GM23248 (cell line): ENCODE measurements around the gene GUCY2F. TPM values are rescaled to one million over a fixed set of nuclear protein-coding genes. Genes with fewer than 3 reads are reported as not detected.

Source experiments
- DNase-seq: peaks from one replicate; pipeline ENCODE4 v3.0.0-alpha.2; 2015
- H2AFZ ChIP-seq: fragments of 200-600 bp; sonication (generic); 2 replicates; pipeline ENCODE4 v1.6.1; 2016; ENCODE audit warnings: antibody characterized with exemption
- H3F3A ChIP-seq: fragments of 200-600 bp; sonication (generic); 2 replicates; pipeline ENCODE4 v1.6.1; 2016; ENCODE audit warnings: mild to moderate bottlenecking, antibody characterized with exemption, mixed run types; ENCODE audit not compliant: insufficient read depth
- H3K27ac ChIP-seq: fragments of 200-600 bp; sonication (generic); 2 replicates; pipeline ENCODE4 v1.5.1; 2016; ENCODE audit warnings: mild to moderate bottlenecking
- H3K27me3 ChIP-seq: fragments of 200-600 bp; sonication (generic); replicated peaks from 2 replicates; pipeline ENCODE4 v1.6.1; 2016; ENCODE audit warnings: mild to moderate bottlenecking; ENCODE audit not compliant: insufficient read depth
- H3K36me3 ChIP-seq: fragments of 200-600 bp; sonication (generic); 2 replicates; pipeline ENCODE4 v1.6.1; 2016; ENCODE audit warnings: low read depth, mild to moderate bottlenecking
- H3K4me1 ChIP-seq: fragments of 200-600 bp; sonication (generic); 2 replicates; pipeline ENCODE4 v1.6.1; 2016; ENCODE audit warnings: mild to moderate bottlenecking; ENCODE audit not compliant: insufficient read depth
- H3K4me2 ChIP-seq: fragments of 200-600 bp; sonication (generic); one replicate; pipeline ENCODE4 v1.6.1; 2016; ENCODE audit warnings: mild to moderate bottlenecking; ENCODE audit not compliant: unreplicated experiment
- H3K4me3 ChIP-seq: fragments of 200-600 bp; sonication (generic); 2 replicates; pipeline ENCODE4 v1.5.1; 2016; ENCODE audit warnings: mild to moderate bottlenecking
- H3K79me2 ChIP-seq: fragments of 200-600 bp; sonication (generic); 2 replicates; pipeline ENCODE4 v1.6.1; 2016; ENCODE audit warnings: mild to moderate bottlenecking; ENCODE audit not compliant: insufficient read depth
- H3K9ac ChIP-seq: fragments of 200-600 bp; sonication (generic); 2 replicates; pipeline ENCODE4 v1.6.1; 2016; ENCODE audit warnings: mild to moderate bottlenecking
- H3K9me2 ChIP-seq: fragments of 200-600 bp; sonication (generic); 2 replicates; pipeline ENCODE4 v1.6.1; 2016; ENCODE audit warnings: mixed run types, mild to moderate bottlenecking, moderate library complexity; ENCODE audit not compliant: insufficient read depth
- H3K9me3 ChIP-seq: fragments of 200-600 bp; sonication (generic); one replicate; pipeline ENCODE4 v1.6.1; 2017; ENCODE audit warnings: low read depth
- H4K20me1 ChIP-seq: fragments of 200-600 bp; sonication (generic); 2 replicates; pipeline ENCODE4 v1.6.0; 2016; ENCODE audit not compliant: insufficient read depth
- EZH2 ChIP-seq: fragments of 200-600 bp; sonication (generic); IDR thresholded peaks from 2 replicates; pipeline ENCODE4 v1.6.1; 2018; ENCODE audit warnings: antibody characterized with exemption, mild to moderate bottlenecking; ENCODE audit not compliant: insufficient read depth, poor library complexity, severe bottlenecking
- EZH2phosphoT487 ChIP-seq: fragments of 200-600 bp; sonication (generic); IDR thresholded peaks from 2 replicates; pipeline ENCODE4 v1.6.1; 2018; ENCODE audit warnings: antibody characterized with exemption, moderate library complexity, mild to moderate bottlenecking, low read depth; ENCODE audit not compliant: insufficient read depth
- WGBS, 2 experiments: methylation state at CpG; one replicate each; pipeline ENCODE4 v1.1.6; 2015 to 2017; ENCODE audit warnings: low lambda C conversion rate in 2 of 2, low coverage in 1 of 2; ENCODE audit errors: missing lambda C conversion rate in 2 of 2; 5-methylcytosine and 5-hydroxymethylcytosine counted together
- in situ Hi-C: fragments of 300-500 bp; cut with MboI; formaldehyde crosslinking; loops from 2 replicates; pipeline ENCODE4 v1.15.0; 2020
- polyA plus RNA-seq: library from polyadenylated mRNA; unstranded; fragments of >200 nt; fragmentation: Nextera tagmentation; extraction: Ambion mirVana; gene quantifications from 2 replicates; pipeline ENCODE4 v1.2.1, GENCODE V29; 2016
- total RNA-seq: library from RNA; depleted of rRNA; stranded (reverse); fragments of >200 nt; shearing (Covaris generic); gene quantifications from 2 replicates; pipeline ENCODE4 v1.2.3, GENCODE V29; 2014

Gene GUCY2F
- total and polyA plus RNA-seq, 2 experiments from 2014 or later, result not detected

- no peak overlapping the region for H3K9ac ChIP-seq
- no peak overlapping the region for H3K4me3 ChIP-seq
- TF ChIP-seq EZH2phosphoT487 (no peak), EZH2 (no peak)
- no peaks in the 10 kb centered on the region for H3K9me2 ChIP-seq
- 33 to 34% methylated on average over 4 of the region's 4 CpGs for WGBS, 2 experiments
- H3K4me2 ChIP-seq, result no peak overlapping the region
- no peaks in the 10 kb centered on the region for H3F3A ChIP-seq
- H3K36me3 ChIP-seq, result no peaks in the 10 kb centered on the region
- H3K9me3 ChIP-seq, result no peaks in the 10 kb centered on the region
- no peaks in the 10 kb centered on the region for H3K79me2 ChIP-seq
- no peaks in the 10 kb centered on the region for H3K27me3 ChIP-seq
- no peak for DNase-seq
- no peak overlapping the region for H2AFZ ChIP-seq
- H3K4me1 ChIP-seq, result no peaks in the 10 kb centered on the region
- in situ Hi-C loops, result no loop called here
- no peaks in the 10 kb centered on the region for H4K20me1 ChIP-seq
- no peak overlapping the region for H3K27ac ChIP-seq
Measured at GRCh38 chrX:109403922-109404321, 78.0 kb downstream of the GUCY2F start.

GRCh38 chrX:109399831-109400230, 82.1 kb downstream of the GUCY2F start:
- H4K20me1 ChIP-seq, result no peaks in the 10 kb centered on the region
- no peaks in the 10 kb centered on the region for H3K79me2 ChIP-seq
- no peak overlapping the region for H3K9ac ChIP-seq
- TF ChIP-seq EZH2 (no peak), EZH2phosphoT487 (no peak)
- H3K4me1 ChIP-seq, result no peaks in the 10 kb centered on the region
- no peak overlapping the region for H3K27ac ChIP-seq
- no peak overlapping the region for H2AFZ ChIP-seq
- H3K9me3 ChIP-seq, result no peaks in the 10 kb centered on the region
- H3K27me3 ChIP-seq, result no peaks in the 10 kb centered on the region
- H3K4me2 ChIP-seq, result no peak overlapping the region
- H3F3A ChIP-seq, result no peaks in the 10 kb centered on the region
- no peaks in the 10 kb centered on the region for H3K36me3 ChIP-seq
- no peak for DNase-seq
- in situ Hi-C loops, result loop anchor here (25.0 kb wide), 1 partner anchor 688 kb away; no protein-coding TSS in a partner anchor
- WGBS, 2 experiments, result 5 to 18% methylated on average over 2 to 3 of the region's 3 CpGs
- no peak overlapping the region for H3K4me3 ChIP-seq
- no peaks in the 10 kb centered on the region for H3K9me2 ChIP-seq

DNA sequence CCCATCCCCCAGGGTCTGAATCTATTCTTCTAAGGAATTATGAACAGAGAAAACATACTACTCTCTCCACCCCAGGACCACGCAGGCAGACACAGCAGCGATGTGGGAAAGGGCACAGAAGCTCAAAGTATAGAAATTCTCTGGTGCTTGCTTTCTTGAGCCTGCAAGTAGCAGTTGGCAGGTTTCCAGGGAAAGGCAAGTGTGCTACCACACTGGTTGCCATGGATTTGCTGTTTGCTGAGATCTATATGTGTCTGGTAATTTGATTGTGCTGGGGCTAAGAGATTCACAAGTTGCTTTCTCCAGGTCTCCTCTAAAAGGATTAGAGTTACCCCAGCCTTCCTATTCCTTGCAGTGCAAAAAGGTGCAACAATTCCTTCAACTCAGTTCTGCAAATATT, 83.1 kb downstream of the GUCY2F start:
- Histone ChIP-seq H3K4me3 (no peak overlapping the region), H4K20me1 (no peaks in the 10 kb centered on the region), H3K36me3 (no peaks in the 10 kb centered on the region), H3K4me1 (no peaks in the 10 kb centered on the region), H3K9me3 (no peaks in the 10 kb centered on the region), H3K4me2 (no peak overlapping the region), H3K9me2 (no peaks in the 10 kb centered on the region), H3K27me3 (no peaks in the 10 kb centered on the region), H3K9ac (no peak overlapping the region), H3F3A (no peaks in the 10 kb centered on the region), H3K79me2 (no peaks in the 10 kb centered on the region), H3K27ac (no peak overlapping the region), H2AFZ (no peak overlapping the region)
- WGBS, 2 experiments, result 21% methylated on average over 2 of the region's 2 CpGs
- TF ChIP-seq EZH2 (no peak), EZH2phosphoT487 (no peak)
- DNase-seq, result no peak
- in situ Hi-C loops, result loop anchor here (25.0 kb wide), 1 partner anchor 687 kb away; no protein-coding TSS in a partner anchor

DNA sequence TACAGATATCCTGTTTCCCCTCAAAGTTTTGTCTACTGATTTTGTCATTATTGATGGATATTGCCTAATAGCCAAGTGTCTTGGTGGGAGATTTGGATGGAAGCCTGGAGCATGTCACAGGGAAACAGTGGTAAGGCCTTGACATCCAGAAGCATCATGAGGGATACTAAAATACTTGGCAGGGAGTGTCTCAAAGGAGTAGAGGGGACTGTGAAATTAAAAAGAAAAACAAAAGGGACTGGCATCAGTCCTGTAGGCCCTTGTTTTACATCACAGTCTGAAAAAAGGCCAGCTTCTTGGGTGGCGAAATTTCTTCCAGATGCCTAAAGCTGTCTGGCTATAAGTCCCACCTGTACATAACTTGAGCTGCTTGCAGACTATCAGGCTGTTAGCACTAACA, 83.8 kb downstream of the GUCY2F start:
- no peak overlapping the region for H3K27ac ChIP-seq
- no peak overlapping the region for H3K9ac ChIP-seq
- no peaks in the 10 kb centered on the region for H3K9me2 ChIP-seq
- H3K27me3 ChIP-seq, result no peaks in the 10 kb centered on the region
- H2AFZ ChIP-seq, result no peak overlapping the region
- H3K4me2 ChIP-seq, result no peak overlapping the region
- H3K9me3 ChIP-seq, result no peaks in the 10 kb centered on the region
- in situ Hi-C loops, result loop anchor here (25.0 kb wide), 1 partner anchor 686 kb away; no protein-coding TSS in a partner anchor
- no peak for DNase-seq
- no peaks in the 10 kb centered on the region for H3K4me1 ChIP-seq
- H3K36me3 ChIP-seq, result no peaks in the 10 kb centered on the region
- no peaks in the 10 kb centered on the region for H4K20me1 ChIP-seq
- TF ChIP-seq EZH2phosphoT487 (no peak), EZH2 (no peak)
- whole genome bisulfite sequencing, 2 experiments, result 38 to 43% methylated on average over 1 of the region's 1 CpG
- no peaks in the 10 kb centered on the region for H3K79me2 ChIP-seq
- H3F3A ChIP-seq, result no peaks in the 10 kb centered on the region
- H3K4me3 ChIP-seq, result no peak overlapping the region

DNA sequence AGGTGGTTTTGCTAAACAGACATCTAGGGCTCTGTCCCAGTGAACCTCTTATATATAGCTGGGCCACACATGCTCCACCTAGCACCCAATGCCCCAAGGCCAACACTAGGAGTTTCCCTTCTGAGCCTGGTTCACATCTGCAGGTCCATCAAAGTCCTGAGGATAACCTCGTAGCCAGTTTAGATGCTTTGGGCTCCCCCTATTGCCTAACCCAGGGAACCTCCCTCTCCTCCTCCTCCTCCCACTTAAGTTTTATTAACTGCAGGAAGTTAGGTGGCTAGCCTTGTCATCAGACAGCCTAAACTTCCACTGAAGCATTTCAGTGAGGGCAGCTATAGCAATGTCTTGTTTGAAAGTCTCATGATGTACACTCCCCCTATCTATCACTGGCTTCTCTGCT, 88.0 kb downstream of the GUCY2F start:
- DNase-seq, result no peak
- Histone ChIP-seq H3K27me3 (no peaks in the 10 kb centered on the region), H3K9me3 (no peaks in the 10 kb centered on the region), H3K4me2 (no peak overlapping the region), H3K79me2 (no peaks in the 10 kb centered on the region), H3K4me1 (no peaks in the 10 kb centered on the region), H3K36me3 (no peaks in the 10 kb centered on the region), H3K4me3 (no peak overlapping the region), H3K9ac (no peak overlapping the region), H3K27ac (no peak overlapping the region), H3F3A (no peaks in the 10 kb centered on the region), H2AFZ (no peak overlapping the region), H3K9me2 (no peaks in the 10 kb centered on the region), H4K20me1 (no peaks in the 10 kb centered on the region)
- 0 to 14% methylated on average over 1 of the region's 1 CpG for WGBS, 2 experiments
- no peak for TF ChIP-seq EZH2
- TF ChIP-seq EZH2phosphoT487, result no peak
- in situ Hi-C loops, result loop anchor here (25.0 kb wide), 1 partner anchor 682 kb away; no protein-coding TSS in a partner anchor
